ENCODE measurements around the gene MYNN. TPM values are rescaled to one million over a fixed set of nuclear protein-coding genes. Genes with fewer than 3 reads are reported as not detected.

The MYNN gene
- total and polyA plus RNA-seq, 2 donors (not counting 3 experiments of a cell fraction or from before 2014, with no cell fraction given), result 7.1 to 12.7 TPM

GRCh38 chr3:169744366-169745054 is 28.7 kb upstream of the MYNN start:
- Histone ChIP-seq H3K4me3 (replicated peaks in 1 of 3; ENCODE audit: insufficient read depth in 1 of 3, low read depth in 1 of 3, low read length in 3 of 3) (no peak overlapping the region), H3K27ac (ENCODE audit: insufficient read depth, low read depth, low read length) (no peak overlapping the region), H2AFZ (ENCODE audit: low read depth, low read length) (no peak overlapping the region), H3K4me1 (ENCODE audit: control insufficient read depth, extremely low read depth, insufficient read depth, low read length) (no peaks in the 10 kb centered on the region), H3K36me3 (ENCODE audit: control insufficient read depth in 2 of 2, extremely low read depth in 1 of 2, insufficient read depth in 2 of 2, low read length in 2 of 2) (no peaks in the 10 kb centered on the region), H3K27me3 (ENCODE audit: control insufficient read depth in 2 of 2, insufficient read depth in 2 of 2, low read length in 2 of 2) (peaks cover 2 to 13% of the 10 kb centered on the region in 2 experiments), H3K9me3 (replicated peaks; ENCODE audit: control insufficient read depth, insufficient read depth, low read length) (no peaks in the 10 kb centered on the region), H3K9me1 (replicated peaks; ENCODE audit: control insufficient read depth, extremely low read depth, insufficient read depth, low read length) (no peaks in the 10 kb centered on the region), H4K20me1 (replicated peaks; ENCODE audit: control insufficient read depth, extremely low read depth, insufficient read depth, low read length) (no peaks in the 10 kb centered on the region), H3K79me2 (ENCODE audit: control insufficient read depth, insufficient read depth, low read length) (no peaks in the 10 kb centered on the region), H3K4me2 (ENCODE audit: insufficient read depth, low read length) (no peak overlapping the region), H3K9ac (replicated peaks; ENCODE audit: extremely low read depth, insufficient read depth, low read length) (no peak overlapping the region)
- TF ChIP-seq JUN (IDR thresholded peaks at IDR 0.05; ENCODE audit: borderline replicate concordance, insufficient read depth, insufficient read length, low read depth), result no peak
- TF ChIP-seq, protein P1, sequence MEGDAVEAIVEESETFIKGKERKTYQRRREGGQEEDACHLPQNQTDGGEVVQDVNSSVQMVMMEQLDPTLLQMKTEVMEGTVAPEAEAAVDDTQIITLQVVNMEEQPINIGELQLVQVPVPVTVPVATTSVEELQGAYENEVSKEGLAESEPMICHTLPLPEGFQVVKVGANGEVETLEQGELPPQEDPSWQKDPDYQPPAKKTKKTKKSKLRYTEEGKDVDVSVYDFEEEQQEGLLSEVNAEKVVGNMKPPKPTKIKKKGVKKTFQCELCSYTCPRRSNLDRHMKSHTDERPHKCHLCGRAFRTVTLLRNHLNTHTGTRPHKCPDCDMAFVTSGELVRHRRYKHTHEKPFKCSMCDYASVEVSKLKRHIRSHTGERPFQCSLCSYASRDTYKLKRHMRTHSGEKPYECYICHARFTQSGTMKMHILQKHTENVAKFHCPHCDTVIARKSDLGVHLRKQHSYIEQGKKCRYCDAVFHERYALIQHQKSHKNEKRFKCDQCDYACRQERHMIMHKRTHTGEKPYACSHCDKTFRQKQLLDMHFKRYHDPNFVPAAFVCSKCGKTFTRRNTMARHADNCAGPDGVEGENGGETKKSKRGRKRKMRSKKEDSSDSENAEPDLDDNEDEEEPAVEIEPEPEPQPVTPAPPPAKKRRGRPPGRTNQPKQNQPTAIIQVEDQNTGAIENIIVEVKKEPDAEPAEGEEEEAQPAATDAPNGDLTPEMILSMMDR (IDR thresholded peaks at IDR 0.05; ENCODE audit: extremely low read depth in 1 of 2, insufficient read depth in 1 of 2, low read depth in 1 of 2, low read length in 2 of 2), result peak in 1 of 2 donors; percentile 21
- dilution Hi-C loops (cut with MboI; ENCODE audit: extremely low pct_ligation_motif_present, low sequenced_read_pairs), result no loop called here
- ChIA-PET CTCF (interaction anchor here (0.7 to 6.9 kb wide), 22 partner anchors 13 to 1534 kb away, joined by 3 to 97 read pairs (median 4); no protein-coding TSS in a partner anchor), POLR2A (no interaction called here)
- intact Hi-C loops (cut with micrococcal nuclease), result loop anchor here (1.0 to 5.0 kb wide), 5 partner anchors 595 to 880 kb away; no protein-coding TSS in a partner anchor
- FAIRE-seq (peak; percentile 35), DNase-seq (ENCODE audit: low read depth, low spot score) (peak; percentile 74)
- no TSS peak for BruUV-seq (replicated peaks)

- Histone ChIP-seq H3K4me3 (replicated peaks in 1 of 3; ENCODE audit: insufficient read depth in 1 of 3, low read depth in 1 of 3, low read length in 3 of 3) (no peak overlapping the region), H3K27ac (ENCODE audit: insufficient read depth, low read depth, low read length) (no peak overlapping the region), H3K4me1 (ENCODE audit: control insufficient read depth, extremely low read depth, insufficient read depth, low read length) (no peaks in the 10 kb centered on the region), H3K9me3 (replicated peaks; ENCODE audit: control insufficient read depth, insufficient read depth, low read length) (no peaks in the 10 kb centered on the region), H3K4me2 (ENCODE audit: insufficient read depth, low read length) (no peak overlapping the region), H2AFZ (ENCODE audit: low read depth, low read length) (no peak overlapping the region), H3K9me1 (replicated peaks; ENCODE audit: control insufficient read depth, extremely low read depth, insufficient read depth, low read length) (no peaks in the 10 kb centered on the region), H3K27me3 (ENCODE audit: control insufficient read depth in 2 of 2, insufficient read depth in 2 of 2, low read length in 2 of 2) (peaks cover 3 to 16% of the 10 kb centered on the region in 2 experiments), H3K9ac (replicated peaks; ENCODE audit: extremely low read depth, insufficient read depth, low read length) (no peak overlapping the region), H4K20me1 (replicated peaks; ENCODE audit: control insufficient read depth, extremely low read depth, insufficient read depth, low read length) (no peaks in the 10 kb centered on the region), H3K79me2 (ENCODE audit: control insufficient read depth, insufficient read depth, low read length) (no peaks in the 10 kb centered on the region), H3K36me3 (ENCODE audit: control insufficient read depth in 2 of 2, extremely low read depth in 1 of 2, insufficient read depth in 2 of 2, low read length in 2 of 2) (no peaks in the 10 kb centered on the region)
- ChIA-PET CTCF (interaction anchor here (1.2 to 6.9 kb wide), 3 partner anchors 77 to 1535 kb away, joined by 4 to 97 read pairs (median 26); no protein-coding TSS in a partner anchor), POLR2A (no interaction called here)
- no peak for TF ChIP-seq EZH2 (IDR thresholded peaks at IDR 0.05; ENCODE audit: borderline replicate concordance, low read depth, low read length, severe bottlenecking)
- TF ChIP-seq POLR2A (IDR thresholded peaks at IDR 0.05; ENCODE audit: low read depth, low read length), result no peak
- no peak for TF ChIP-seq POLR2AphosphoS5 (IDR thresholded peaks at IDR 0.05; ENCODE audit: insufficient read depth, low read depth, low read length)
- intact Hi-C loops (cut with micrococcal nuclease) (no loop called here), dilution Hi-C loops (cut with MboI; ENCODE audit: extremely low pct_ligation_motif_present, low sequenced_read_pairs) (no loop called here)
- FAIRE-seq (no peak), DNase-seq (ENCODE audit: low read depth, low spot score) (no peak)
- no TSS peak for BruUV-seq (replicated peaks)
Observed at GRCh38 chr3:169746924-169747323, 26.3 kb upstream of the MYNN start.

Data from endothelial cell of umbilical vein (primary cell).